ENCODE results near the gene ASPDH. TPM values are rescaled to one million over a fixed set of nuclear protein-coding genes. Genes with fewer than 3 reads are reported as not detected.

The ASPDH gene
- total and polyA plus RNA-seq, 3 donors from 2014 or later = 0.90 TPM; not detected in 2

DNA sequence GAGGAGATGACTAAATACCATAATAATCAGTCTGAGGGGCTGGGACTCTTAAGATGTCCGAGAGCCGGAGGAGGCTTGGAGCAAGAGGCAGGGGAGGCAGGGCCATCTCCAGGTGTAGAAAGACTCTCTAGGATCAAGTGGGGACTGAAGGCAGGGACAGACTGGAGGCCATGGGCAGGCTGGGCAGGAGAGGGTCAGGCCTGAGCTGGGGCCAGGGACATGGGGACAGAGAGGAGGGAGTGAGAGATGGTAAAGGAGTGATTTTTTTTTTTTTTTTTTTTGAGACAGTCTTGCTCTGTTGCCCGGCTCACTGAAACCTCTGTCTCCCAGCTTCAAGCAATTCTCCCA lies 4.9 kb downstream of the ASPDH start:
- Histone ChIP-seq H3K4me3 (no peak overlapping the region), H3K27me3 (no peaks in the 10 kb centered on the region), H3K4me1 (peaks cover 20% of the 10 kb centered on the region), H3K36me3 (ENCODE audit: low read depth, missing control alignments) (no peaks in the 10 kb centered on the region), H3K27ac (no peak overlapping the region), H3K9me3 (no peaks in the 10 kb centered on the region)
- intact Hi-C loops (cut with DNase I; ENCODE audit: low total_unique reads) = no loop called here
- 80 to 89% methylated on average over 3 of the region's 3 CpGs for WGBS, 2 donors
- TF ChIP-seq CTCF (IDR thresholded peaks at IDR 0.05) (no peak), POLR2A (IDR thresholded peaks at IDR 0.05) (no peak)
- no peak for DNase-seq

DNA sequence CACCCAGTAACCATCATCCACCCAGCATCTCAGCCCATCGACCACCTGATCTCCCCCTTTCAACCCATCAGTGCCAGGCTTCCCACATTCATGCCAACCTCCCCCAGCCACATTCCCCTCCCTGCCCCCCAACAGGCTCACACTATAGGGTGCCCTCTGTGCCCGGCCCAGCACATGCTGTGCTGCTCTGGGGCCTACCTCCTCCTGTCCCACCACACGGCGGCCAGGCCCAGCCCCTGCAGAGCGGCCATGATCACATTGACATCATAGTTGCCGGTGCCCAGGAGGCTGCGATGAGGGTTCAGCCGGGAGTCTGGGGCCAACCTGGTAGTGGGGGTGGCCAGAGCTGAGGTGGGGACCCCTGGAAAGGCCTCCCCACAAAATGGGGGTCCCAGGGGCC lies 6.3 kb downstream of the ASPDH start:
- 91 to 95% methylated on average over 5 to 8 of the region's 8 CpGs for WGBS, 2 donors
- DNase-seq = no peak
- Histone ChIP-seq H3K4me1 (peaks cover 16% of the 10 kb centered on the region), H3K4me3 (no peak overlapping the region), H3K36me3 (ENCODE audit: low read depth, missing control alignments) (no peaks in the 10 kb centered on the region), H3K9me3 (no peaks in the 10 kb centered on the region), H3K27me3 (no peaks in the 10 kb centered on the region), H3K27ac (no peak overlapping the region)
- intact Hi-C loops (cut with DNase I; ENCODE audit: low total_unique reads) = no loop called here
- no peak for TF ChIP-seq POLR2A (IDR thresholded peaks at IDR 0.05)
- TF ChIP-seq CTCF (IDR thresholded peaks at IDR 0.05) = no peak

- Histone ChIP-seq H3K27ac (no peak overlapping the region), H3K36me3 (ENCODE audit: low read depth, missing control alignments) (no peaks in the 10 kb centered on the region), H3K4me3 (no peak overlapping the region), H3K4me1 (peaks cover 11% of the 10 kb centered on the region), H3K9me3 (no peaks in the 10 kb centered on the region), H3K27me3 (no peaks in the 10 kb centered on the region)
- intact Hi-C loops (cut with DNase I; ENCODE audit: low total_unique reads) = no loop called here
- WGBS, 2 donors = 95 to 96% methylated on average over 9 to 10 of the region's 10 CpGs
- no peak for TF ChIP-seq CTCF (IDR thresholded peaks at IDR 0.05)
- TF ChIP-seq POLR2A (IDR thresholded peaks at IDR 0.05) = no peak
- DNase-seq = no peak
Observed at GRCh38 chr19:50506700-50507099, 7.0 kb downstream of the ASPDH start.

GRCh38 chr19:50505856-50506611 lies 7.7 kb downstream of the ASPDH start:
- Histone ChIP-seq H3K27me3 (no peaks in the 10 kb centered on the region), H3K4me1 (peaks cover 11% of the 10 kb centered on the region), H3K4me3 (no peak overlapping the region), H3K27ac (no peak overlapping the region), H3K36me3 (ENCODE audit: low read depth, missing control alignments) (no peaks in the 10 kb centered on the region), H3K9me3 (no peaks in the 10 kb centered on the region)
- no peak for DNase-seq
- intact Hi-C loops (cut with DNase I; ENCODE audit: low total_unique reads) = no loop called here
- no peak for TF ChIP-seq POLR2A (IDR thresholded peaks at IDR 0.05)
- TF ChIP-seq CTCF (IDR thresholded peaks at IDR 0.05) = no peak
- WGBS, 2 donors = 73 to 95% methylated on average over 4 to 30 of the region's 30 CpGs
